ENCODE data around the gene SPINK5.

- TF ChIP-seq CTCF (IDR thresholded peaks at IDR 0.05) (no peak), POLR2A (IDR thresholded peaks at IDR 0.05) (no peak)
These were observed 104.5 kb downstream of the SPINK5 start, which contains the start of gene SPINK14 for GRCh38 chr5:148168246-148168645.

Data from testis (tissue), 2 donors.